ENCODE measurements around the gene DUSP28.
"Not testable (repeated sequence)": the region's sequence is repeated elsewhere in the genome, so short reads cannot be mapped to it uniquely, and the experiment has no call there.

DUSP28 gene

GRCh38 chr2:240560480-240561324 lies 545 bp downstream of the DUSP28 start:
- peak; percentile 99 for DNase-seq (ENCODE audit: low read depth, low spot score)

- DNase-seq (ENCODE audit: low read depth, low spot score): no peak
These were observed 1.3 kb downstream of the DUSP28 start for GRCh38 chr2:240561325-240561971.

- DNase-seq (ENCODE audit: low read depth, low spot score): not testable (repeated sequence)
These were observed 3.1 kb downstream of the DUSP28 start for GRCh38 chr2:240563231-240563630.

GRCh38 chr2:240563951-240564560 lies 3.9 kb downstream of the DUSP28 start:
- DNase-seq (ENCODE audit: low read depth, low spot score): no peak

GRCh38 chr2:240564561-240565332 lies 4.6 kb downstream of the DUSP28 start:
- no peak for DNase-seq (ENCODE audit: low read depth, low spot score)

- peak; percentile 73 for DNase-seq (ENCODE audit: low read depth, low spot score)
These were observed 5.4 kb downstream of the DUSP28 start for GRCh38 chr2:240565333-240566202.

- DNase-seq (ENCODE audit: low read depth, low spot score): peak; percentile 88
These were observed 6.3 kb downstream of the DUSP28 start for GRCh38 chr2:240566203-240567136.

GRCh38 chr2:240567137-240567871 lies 7.1 kb downstream of the DUSP28 start:
- DNase-seq (ENCODE audit: low read depth, low spot score): no peak

GRCh38 chr2:240567872-240568677 lies 7.9 kb downstream of the DUSP28 start, which contains the start of gene RNPEPL1:
Gene RNPEPL1 (plus strand): TSS chr2:240568484. CDS start chr2:240568587, 103 bp downstream.
- peak; percentile 71 for DNase-seq (ENCODE audit: low read depth, low spot score)

- DNase-seq (ENCODE audit: low read depth, low spot score): peak; percentile 84
These were observed 8.7 kb downstream of the DUSP28 start for GRCh38 chr2:240568678-240569522.

- DNase-seq (ENCODE audit: low read depth, low spot score): no peak
These were observed 9.4 kb downstream of the DUSP28 start for GRCh38 chr2:240569523-240569997.

GRCh38 chr2:240569998-240570530 lies 9.9 kb downstream of the DUSP28 start:
- DNase-seq (ENCODE audit: low read depth, low spot score): no peak

- no peak for DNase-seq (ENCODE audit: low read depth, low spot score)
These were observed 10.6 kb downstream of the DUSP28 start for GRCh38 chr2:240570531-240571313.

GRCh38 chr2:240571314-240571973 lies 11.3 kb downstream of the DUSP28 start:
- no peak for DNase-seq (ENCODE audit: low read depth, low spot score)
